GM18502 (cell line): ENCODE measurements around the gene ARL8B.
"Not testable (repeated sequence)": the region's sequence is repeated elsewhere in the genome, so short reads cannot be mapped to it uniquely, and the experiment has no call there.

Experiments used
- ATAC-seq: cut with Tn5 transposase; IDR thresholded peaks from one replicate; pipeline ENCODE4 v1.9.1; 2021; ENCODE audit warnings: mild to moderate bottlenecking; ENCODE audit not compliant: unreplicated experiment, poor library complexity

ARL8B gene

DNA sequence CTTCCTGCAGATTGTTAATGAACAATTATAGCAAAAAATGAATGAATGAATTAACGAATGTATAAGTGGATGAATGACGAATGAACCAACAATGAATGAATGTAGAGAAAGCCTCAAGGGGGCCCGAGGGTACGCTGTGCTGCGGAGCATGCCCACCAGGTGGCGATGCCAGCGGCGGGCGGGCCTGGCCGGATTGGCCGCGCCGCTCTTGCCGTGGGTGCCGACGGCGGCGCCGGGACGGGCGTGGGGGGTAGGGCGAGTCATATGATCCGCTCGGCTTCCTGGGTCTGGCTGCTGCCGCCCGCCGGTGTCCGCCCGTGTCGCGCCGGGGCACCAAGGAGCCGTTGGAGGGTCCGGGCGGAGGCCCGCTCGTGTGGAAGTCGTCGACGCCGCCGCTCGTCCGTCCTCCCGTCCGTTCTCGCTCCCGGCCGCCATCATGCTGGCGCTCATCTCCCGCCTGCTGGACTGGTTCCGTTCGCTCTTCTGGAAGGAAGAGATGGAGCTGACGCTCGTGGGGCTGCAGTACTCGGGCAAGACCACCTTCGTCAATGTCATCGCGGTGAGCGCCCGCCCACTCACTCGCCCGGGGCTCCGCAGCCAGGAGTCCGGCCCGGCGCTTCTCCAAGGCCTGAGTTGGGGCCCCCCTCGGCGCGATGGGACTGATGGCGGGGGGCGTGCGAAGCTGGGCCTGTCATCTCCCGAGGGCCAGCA, at the start of gene ARL8B:
TSS of gene ARL8B (plus strand) at position 263 of the 711 bp plus-strand sequence. CDS start at position 437, 174 bp downstream.
- ATAC-seq, result peak; percentile 96

DNA sequence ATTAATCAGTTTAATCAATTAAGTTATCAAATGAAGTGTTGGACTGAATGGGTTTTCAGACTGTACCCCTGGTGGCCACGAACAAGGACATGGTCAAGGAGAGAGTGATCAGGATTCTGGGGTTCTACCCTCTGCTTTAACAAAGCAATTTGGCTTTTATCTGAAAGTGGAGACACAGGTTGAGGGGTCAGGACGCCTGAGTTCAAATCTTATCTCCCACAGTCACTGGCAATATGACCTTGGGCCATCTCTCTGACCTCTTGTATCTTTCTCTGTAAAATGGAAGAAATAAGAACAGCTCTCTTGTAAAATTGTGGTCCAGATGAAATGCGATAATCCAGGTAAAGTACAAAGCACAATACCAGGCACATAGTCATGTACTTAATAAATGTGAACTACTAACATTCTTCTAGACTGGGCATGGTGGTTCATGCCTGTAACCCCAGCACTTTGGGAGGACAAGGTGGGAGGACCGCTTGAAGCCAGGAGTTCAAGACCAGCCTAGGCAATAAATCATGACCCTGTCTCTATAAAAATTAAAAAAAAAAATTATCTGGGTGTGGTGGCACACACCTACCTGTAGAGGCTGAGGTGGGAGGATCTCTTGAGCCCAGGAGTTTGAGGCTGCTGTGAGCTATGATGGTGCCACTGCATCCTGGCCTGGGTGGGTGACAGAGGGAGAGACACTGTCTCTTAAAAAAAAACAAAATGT, 48.6 kb upstream of the ARL8B start:
- no peak for ATAC-seq

DNA sequence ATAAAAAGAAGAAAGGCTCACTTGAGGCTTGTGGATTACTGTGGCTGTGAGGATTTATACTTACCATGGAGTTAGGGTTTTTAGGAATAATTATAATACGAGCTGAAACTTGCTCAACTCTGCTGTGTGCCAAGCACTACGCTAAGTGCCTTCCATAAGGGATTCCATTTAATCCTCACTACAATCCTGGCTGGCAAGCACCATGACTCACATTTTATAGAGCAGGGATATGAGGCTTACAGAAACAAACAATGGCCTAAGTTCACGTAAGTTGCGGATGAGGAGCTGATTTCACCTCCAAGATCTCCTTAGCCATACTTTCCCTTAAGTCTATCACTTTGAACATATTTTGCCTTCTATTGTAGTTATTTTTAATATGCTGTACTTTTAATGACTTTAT, 43.9 kb upstream of the ARL8B start:
- no peak for ATAC-seq

DNA sequence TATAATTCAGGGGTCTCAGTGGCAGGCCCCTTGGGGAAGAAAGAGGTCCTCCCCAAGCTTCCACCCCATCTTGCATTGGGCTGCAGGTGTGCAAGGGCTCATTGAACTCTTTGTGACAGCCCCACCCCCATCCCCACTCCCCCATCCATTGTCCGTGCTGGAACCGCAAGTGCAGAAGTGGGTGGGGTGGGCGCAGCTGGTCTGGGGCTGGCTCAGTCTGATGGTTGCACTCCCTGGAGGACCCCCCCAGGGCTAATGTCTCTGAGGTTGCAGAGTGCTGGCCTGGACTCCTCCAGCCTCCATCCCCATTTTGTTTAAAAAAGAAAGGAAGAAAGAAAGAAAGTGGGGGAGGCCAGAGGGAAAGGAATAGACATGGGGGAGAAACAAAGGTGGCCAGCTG, 42.3 kb upstream of the ARL8B start:
- no peak for ATAC-seq

DNA sequence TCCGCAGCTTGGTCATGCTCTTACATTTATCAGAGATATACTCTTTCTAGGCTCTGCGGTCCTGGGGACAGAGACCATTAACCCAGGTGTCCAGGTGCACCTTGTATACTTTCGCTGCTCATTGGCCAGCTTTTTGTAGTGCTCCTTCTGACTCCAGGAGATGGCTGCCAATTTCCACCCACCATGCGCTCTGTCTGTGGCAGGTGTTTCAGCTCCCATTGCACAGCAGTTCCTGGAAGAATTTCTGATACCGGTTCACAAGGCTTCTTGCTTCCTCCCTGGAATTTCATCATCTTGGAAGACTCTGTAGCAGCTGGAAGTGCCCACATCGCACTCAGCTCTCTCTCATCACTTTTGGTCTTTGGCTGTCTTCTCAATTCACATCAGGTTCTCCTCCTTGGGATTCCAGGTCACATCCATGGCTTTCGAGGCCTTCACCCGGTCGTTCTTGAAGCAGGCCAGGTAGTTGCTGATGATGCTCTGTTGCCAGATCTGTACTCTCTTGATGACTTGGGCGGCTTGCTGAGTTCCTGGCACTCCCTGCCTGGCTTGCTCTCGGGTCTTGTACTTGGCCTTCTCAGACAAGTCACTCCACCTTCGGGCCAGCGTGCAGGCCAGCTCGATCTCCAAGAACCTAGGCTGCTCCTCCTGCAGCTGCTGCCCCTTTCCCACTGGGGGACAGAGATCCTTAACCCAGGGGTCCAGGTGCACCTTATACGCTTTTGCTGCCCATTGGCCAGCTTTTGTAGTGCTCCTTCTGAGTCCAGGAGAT, 41.1 kb upstream of the ARL8B start:
- ATAC-seq, result no peak

DNA sequence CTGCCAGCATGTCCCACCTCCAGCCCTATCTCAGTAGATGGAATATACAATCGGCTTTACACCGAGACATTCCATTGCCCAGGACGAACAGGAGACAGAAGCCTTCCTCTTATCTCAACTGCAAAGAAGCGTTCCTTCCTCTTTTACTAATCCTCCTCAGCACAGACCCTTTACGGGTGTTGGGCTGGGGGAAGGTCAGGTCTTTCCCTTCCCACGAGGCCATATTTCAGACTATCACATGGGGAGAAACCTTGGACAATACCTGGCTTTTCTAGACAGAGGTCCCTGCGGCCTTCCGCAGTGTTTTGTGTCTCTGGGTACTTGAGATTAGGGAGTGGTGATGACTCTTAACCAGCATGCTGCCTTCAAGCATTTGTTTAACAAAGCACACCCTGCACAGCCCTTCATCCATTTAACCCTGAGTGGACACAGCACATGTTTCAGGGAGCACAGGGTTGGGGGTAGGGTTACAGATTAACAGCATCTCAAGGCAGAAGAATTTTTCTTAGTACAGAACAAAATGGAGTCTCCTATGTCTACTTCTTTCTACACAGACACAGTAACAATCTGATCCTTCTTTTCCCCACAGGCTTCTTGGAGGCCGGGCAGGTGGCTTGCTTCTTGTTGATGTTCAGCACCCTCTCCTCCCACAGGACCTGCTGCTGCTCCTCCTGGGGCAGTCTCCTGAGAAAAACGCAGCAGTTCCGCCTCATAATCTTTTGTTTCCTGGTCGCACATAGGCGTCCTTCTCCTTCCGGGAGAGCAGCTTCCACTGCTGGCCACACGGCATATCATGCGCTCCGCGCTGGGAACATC, 39.9 kb upstream of the ARL8B start:
- not testable (repeated sequence) for ATAC-seq

DNA sequence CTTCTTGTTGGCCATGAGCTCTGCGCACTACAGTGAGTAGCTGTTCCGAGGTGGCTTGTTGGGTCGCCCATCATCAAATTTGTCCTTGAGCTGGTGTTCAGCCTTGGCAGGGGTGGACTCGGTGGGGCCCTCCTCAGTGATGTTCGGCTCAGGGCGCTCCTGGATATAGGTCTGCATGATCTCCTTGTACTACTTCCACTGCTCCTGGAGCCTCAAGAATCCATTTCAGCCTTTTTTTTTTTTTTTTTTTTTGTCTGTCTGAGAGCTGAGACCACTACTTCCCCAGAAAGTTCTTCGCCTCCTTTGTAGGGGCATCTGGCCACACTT, 39.3 kb upstream of the ARL8B start:
- ATAC-seq, result no peak

DNA sequence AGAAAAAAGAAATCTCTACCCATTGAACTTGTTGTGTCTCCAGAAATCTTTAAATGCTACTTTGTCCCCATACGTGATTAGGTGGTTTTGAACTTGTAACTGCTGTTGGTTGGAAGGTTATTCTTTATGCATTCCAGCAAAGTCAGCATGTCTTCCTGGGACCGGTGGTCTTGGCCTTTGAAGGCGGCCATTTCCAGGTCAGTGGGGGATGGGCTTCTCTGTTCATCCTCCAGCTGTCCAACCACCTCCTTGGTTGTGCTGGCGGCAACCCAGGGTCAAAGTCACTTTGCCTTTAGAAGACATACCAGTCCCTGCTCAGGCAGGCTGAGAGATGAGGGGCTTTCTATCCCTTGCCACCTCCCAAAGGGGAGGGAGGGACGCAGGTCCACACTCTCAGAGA, 37.9 kb upstream of the ARL8B start:
- no peak for ATAC-seq

DNA sequence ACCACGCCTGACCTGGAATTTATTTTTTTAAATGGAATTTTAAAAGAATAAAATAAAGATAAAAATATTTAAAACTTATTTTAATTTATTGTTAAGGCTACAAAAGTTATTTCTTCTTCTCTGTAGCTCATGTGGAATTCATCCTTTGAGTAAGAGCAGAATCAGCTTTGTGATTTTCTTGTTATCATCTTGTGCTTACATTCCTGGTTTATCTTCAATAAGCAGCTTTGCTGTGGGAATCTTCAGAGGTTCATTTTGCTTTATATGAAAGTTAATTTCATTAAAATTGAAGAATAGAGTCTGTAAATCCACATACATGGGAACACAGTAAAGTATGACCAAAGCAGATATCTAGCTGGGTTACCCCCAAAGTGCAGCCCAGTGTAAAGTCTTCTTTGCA, 35.4 kb upstream of the ARL8B start:
- no peak for ATAC-seq

DNA sequence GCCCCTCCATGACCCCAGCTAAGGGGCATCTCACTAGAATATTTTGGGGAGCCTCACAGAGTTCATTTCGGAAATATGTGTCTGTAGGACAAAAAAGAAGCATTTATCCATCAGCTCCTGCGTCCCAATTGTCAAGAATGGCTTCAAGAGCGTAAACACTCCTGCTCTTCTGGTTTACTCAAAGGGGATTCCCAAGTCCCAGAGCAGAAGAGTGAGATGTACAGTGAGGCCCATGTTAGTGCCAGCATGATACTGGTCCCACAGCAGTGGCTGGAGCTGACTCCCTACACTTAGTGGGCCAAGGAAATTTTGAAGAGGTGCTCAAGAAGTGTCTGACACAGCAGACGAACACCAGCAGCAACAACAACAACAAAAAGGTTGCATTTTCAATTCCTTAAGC, 34.9 kb upstream of the ARL8B start:
- no peak for ATAC-seq

DNA sequence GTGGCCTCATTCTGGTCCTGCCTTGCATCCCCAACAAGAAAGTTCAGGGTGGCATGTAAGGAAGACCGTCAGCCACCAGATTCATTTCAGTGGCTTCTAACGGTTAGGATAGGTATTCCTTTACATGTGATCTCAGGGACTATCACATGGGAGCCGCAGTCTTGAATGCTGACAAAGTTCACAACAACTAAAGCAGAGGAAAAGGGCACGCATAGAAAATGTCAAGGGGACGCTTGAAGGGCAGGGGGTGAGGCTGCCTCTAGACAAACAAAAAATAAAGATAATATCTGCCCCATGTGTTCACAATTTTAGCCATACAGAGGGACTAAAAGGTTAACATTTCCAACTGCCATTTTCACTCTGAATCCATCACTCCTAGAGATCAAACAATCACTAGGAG, 31.9 kb upstream of the ARL8B start:
- no peak for ATAC-seq

DNA sequence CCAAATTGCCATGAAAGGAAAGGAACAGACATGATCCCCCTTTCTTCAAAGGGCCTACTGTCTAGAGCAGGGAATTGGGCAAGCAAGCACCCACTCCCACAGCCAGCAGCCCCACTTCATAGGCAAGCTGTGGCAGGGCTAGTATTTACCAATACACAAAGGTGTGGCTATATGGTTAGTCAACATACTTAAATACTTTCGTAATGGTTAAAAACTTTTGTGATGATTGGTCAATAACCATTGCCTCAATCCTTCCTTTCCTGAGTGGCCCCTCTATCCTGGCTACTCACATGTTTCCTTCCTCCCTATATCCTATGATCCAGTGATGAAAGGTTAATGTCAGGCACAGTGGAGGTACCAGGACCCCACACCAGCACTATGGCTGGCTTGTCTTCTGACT, 30.1 kb upstream of the ARL8B start:
- ATAC-seq, result no peak

DNA sequence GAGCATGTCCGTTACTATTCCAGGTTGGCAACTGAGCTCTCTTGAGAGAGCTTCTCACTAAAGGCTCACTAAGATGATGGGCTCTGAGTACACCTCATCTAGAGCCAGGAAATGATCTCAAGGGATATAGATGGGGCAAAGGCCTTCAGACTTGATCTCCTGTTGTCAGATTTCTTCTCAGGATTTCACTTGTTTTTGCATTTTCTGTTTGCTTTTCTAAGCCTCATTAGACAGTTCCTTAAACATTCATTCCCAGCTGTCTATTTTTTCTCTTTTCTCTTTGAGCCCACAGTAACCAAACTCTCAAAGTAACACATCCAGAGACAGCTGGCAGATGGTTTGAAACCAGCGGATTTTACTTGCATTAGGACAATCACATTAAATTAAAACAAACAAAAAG, 28.4 kb upstream of the ARL8B start:
- ATAC-seq, result no peak

DNA sequence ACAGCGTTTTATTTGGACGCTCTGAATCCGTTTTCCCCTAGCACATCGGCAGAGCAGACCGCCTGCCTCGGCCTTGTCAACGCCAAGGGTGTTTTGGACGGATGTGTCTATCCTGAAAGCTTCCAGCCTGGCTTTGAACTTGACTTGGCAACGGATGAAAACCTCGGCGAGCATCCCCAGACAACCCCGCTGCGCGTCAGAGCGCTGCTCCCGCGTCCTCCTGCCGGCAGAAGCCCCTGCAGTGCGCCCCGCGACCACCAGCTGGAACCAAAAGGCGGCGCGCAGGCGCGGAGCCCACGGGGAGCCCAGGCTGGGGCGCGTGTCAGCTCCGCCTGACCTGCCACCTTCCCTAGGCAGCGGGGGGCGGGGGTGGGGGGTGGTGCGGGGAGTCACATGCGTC, 26.2 kb upstream of the ARL8B start:
- ATAC-seq, result no peak

DNA sequence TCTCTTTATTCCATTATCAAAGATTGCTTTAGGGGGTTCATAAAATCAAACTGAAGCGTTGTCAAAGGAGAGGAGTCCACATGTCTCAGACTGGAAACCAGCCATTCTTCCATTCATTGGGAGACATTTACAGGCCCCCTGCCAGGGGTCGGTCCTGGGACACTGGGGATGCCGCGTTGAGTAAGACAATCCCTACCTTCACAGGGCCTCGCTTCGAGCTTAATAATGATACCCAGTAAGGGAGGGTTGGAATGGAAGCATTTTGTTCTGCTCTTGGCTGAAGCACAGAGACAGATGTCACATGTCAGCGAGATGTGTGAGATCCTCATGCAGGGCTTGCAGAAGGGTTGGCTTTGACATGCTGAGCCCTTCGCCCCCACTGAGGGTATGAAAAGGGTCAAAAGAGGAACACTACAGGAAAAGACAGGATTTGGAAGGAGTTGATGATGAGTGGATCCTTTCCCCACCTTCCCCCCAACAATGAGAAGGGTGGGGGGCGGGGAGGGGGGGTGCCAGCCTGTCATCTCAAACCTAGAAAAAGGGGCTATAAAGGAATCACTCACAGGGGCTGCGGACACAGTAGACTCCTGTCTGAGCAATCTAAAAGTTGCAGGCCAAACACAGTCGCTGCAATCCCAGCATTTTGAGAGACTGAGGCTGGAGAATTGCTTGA, 25.6 kb upstream of the ARL8B start:
- no peak for ATAC-seq

DNA sequence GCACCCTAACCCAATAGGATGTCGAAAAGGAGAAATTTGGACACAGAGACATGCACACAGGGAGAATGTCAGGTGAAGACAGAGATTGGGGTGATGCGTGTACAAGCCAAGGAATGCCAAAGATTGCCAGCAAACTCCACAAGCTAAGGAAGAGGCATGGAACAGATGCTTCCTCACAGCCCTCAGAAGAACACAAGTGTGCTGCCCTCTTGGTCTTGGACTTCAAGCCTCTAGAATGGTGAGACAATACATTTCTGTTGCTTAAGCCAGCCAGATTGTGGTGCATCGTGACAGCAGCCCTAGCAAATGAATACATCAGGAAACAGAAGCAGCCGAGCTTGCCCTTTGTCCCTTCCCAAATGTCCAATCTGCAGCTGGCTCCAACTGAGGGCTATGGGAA, 23.7 kb upstream of the ARL8B start:
- ATAC-seq, result no peak

DNA sequence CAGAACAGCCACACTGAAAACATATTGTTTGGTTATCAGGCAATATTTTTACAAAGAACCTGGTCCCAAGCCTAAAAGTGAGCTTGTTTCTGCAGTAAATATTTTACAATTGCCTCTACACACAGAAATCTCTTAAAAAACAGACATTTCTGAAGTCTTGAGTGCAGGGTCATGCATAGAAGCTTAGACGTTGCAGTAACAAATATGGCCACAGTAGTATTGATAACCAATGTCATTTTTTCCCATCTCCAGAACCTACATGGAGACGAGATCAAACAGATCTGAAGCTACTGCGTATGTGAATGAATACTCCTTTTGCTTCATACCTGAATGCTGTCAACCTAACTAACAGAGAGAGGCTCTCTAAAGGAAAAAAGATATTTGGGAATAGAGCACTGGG, 19.6 kb upstream of the ARL8B start:
- no peak for ATAC-seq

DNA sequence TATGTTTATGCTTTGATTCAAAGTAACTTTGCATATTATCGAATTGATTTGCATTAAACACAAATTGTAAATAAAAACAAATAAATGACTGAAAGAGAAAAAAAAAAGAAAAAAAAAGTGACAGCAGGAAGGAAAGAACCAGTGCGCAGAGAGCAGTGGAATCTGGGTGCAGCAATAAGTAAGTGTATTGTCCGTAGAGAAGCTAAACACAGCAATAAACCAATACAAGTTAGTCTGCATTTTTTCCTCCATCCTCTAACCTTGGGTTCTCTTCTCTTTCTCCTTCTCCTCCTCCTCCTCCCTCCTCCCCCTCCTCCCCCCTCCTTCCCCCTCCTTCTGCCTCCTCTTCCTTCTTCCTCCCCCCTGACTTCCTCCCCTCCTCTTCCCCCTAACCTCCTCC, 18.3 kb upstream of the ARL8B start:
- ATAC-seq, result no peak

DNA sequence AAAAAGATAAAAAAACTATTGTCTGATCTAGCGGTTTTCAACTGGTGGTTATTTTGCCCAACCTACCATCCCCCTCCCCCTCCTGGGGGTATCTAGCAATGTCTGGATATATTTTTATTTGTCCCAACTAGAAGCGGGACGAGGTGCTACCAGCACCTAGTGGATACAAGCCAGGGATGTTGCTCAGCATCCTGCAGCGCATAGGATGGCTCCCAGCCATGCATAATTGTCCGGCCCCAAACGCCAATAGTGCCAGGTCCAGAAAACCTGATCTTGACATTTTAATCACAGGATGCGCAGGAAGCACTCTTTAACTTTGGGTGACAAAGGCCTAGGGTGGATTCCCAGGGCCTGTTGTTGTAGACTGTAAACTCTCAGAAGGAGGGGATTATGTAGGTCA, 17.0 kb upstream of the ARL8B start:
- ATAC-seq, result no peak

DNA sequence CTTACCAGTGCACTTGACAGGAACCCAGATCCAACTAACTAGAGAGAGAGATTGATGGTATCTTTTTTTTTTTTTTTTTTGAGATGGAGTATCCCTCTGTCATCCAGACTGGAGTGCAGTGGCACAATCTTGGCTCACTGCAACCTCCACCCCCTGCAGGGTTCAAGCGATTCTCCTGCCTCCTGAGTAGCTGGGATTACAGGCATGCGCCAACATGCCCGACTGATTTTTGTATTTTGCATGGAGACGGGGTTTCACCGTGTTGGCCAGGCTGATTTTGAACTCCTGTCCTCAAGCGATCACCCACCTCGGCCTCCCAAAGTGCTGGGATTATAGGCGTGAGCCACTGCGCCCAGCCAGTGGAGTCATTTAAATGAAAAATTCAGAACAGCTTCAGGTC, 15.7 kb upstream of the ARL8B start:
- ATAC-seq, result not testable (repeated sequence)
